ENCODE results near the gene SSR3.
"Not testable (repeated sequence)": the region's sequence is repeated elsewhere in the genome, so short reads cannot be mapped to it uniquely, and the experiment has no call there.

Gene SSR3

DNA sequence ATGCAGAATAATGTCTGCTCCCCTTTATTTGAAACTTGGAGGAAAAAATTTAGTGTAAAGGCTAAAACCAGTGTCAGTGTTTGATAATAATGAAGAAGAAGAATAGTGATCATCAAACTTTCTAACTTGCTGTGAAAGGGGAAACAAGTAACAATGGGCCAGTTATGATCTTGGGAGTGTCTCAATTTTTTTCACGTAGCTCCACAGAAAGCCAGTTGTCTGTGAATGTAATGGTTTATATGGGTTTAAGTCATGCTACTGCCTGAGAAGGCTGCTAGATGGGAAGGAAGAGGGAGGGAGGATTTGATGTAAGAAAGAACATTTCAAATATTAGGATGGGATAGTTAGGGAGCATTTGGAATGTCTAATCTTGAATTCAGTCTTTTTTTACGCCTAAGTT, 21.1 kb upstream of the SSR3 start:
- no peak for DNase-seq

- DNase-seq, result peak in 16 of 56 donors; percentile 2 to 53 (median 12)
Observed at GRCh38 chr3:156575641-156576040, 20.7 kb upstream of the SSR3 start.

DNA sequence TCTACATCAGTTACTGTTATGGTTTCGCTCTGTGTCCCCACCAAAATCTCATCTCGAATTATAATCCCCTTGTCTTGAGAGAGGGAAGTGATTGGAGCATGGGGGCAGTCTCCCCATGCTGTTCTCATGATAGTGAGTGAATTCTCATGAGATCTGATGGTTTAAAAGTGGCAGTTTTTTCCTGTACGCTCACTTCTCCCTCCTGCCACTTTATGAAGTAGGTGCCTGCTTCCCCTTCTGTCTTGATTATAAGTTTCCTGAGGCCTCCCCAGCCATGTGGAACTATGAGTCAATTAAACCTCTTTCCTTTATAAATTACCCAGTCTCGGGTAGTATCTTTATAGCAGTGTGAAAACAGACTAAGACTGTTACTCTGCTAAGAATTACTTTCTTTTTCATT, 15.0 kb upstream of the SSR3 start:
- DNase-seq, result not testable (repeated sequence)

DNA sequence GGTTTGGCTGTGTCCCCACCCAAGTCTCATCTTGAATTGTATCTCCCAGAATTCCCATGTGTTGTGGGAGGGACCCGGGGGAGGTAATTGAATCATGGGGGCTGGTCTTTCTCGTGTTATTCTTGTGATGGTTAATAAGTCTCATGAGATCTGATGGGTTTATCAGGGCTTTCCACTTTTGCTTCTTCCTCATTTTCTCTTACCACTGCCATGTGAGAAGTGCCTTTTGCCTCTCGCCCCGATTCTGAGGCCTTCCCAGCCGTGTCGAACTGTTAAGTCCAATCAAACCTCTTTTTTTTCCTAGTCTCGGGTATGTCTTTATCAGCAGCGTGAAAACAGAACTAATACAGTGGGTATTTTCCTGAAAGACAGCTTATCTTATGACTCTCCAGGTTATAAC, 14.1 kb upstream of the SSR3 start:
- not testable (repeated sequence) for DNase-seq

DNA sequence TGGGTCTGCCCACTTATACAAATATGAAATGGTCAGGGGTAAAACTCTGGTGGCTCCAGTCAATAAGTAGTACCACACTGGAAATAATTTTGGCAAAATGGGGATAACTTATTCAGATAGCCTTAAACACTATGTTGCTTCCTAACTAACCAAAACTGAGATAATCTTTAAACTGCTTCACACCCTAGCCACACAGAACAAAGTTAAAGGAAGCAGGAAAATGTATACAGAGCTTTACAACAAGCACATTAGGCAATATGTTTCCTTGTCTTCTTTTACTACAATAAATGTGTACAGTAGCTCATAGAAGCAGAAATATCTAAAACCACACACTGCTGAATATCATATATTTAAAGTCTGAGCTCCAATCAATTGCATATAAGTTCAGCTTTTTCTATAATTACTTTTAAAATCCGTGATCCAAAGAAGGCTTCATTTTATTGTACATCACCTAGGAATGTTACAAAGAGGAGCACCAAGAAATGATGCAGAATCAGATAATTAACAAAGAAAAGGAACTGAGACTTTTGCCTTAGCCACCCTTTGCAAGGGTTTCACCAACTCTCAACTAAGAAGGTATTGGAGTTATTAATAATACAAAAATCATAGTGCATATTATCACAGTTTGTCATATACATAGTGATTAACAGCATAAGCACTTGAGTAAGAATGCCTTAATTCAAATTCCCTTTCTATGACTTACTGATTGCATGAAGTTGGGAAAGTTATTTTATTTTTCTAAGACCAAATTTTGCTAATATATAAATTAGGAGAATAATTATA, 9.2 kb upstream of the SSR3 start:
- DNase-seq, result no peak

GRCh38 chr3:156562486-156562885, 7.6 kb upstream of the SSR3 start:
- DNase-seq, result not testable (repeated sequence)

- no peak for DNase-seq
Observed at GRCh38 chr3:156561533-156561932, 6.6 kb upstream of the SSR3 start.

DNA sequence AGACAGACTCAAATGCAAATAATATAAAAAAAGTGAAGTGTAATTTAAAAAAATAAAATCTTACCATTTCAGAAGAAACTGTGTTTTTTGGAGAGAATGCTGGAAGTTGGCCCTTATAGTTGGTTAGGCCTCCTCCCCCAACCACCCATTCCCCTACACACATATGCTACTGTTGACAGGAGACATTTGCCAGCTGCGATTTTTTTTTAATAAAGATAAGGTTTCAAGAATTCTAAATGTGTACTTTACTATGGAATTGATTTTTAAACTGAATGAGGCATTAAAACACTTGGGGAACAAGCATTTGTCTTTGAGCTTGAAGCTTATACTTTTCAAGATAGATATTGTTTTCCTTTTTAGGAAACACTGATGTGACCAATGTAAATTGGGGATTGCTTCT, 4.4 kb upstream of the SSR3 start:
- no peak for DNase-seq

- DNase-seq, result no peak
Observed at GRCh38 chr3:156558389-156558788, 3.5 kb upstream of the SSR3 start.

DNA sequence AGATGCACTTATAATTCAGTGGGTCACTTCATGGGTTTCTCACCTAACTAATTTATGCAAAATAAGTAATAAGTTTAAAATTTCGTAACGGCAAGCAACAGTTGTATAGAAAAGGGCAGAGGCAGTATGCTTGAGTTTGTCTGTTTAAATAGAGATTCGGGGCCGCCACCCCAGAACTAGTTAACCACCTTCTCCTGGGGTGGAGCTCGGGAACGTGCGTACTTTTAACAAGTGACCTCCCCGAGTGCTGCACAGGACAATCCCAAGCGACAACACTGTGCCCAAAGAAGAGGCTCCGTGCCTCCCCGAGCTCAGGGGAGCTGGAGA, 439 bp downstream of the SSR3 start:
- peak in 2 of 56 donors; percentile 31 to 63 for DNase-seq

- no peak for DNase-seq
Observed at GRCh38 chr3:156553705-156554356, 1.1 kb downstream of the SSR3 start.

DNA sequence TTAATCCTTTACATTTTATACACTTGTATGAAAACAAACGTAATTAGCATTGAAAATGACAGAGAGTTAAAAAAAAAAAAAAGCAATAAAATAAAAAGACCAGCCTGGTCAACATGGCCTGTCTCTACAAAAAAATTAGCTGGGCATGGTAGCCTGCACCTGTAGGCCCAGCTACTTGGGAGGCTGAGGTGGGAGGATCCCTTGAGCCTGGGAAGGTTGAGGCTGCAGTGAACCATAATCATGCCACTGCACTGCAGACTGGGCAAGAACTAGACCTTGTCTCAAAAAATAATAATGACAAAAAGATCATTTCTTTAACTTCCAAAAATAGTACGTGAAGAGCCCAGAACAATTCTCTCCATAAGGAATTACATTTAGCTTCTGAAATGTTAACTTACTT, 1.9 kb downstream of the SSR3 start:
- DNase-seq, result no peak

GRCh38 chr3:156551746-156552145, 3.2 kb downstream of the SSR3 start:
- no peak for DNase-seq

GRCh38 chr3:156551261-156551660, 3.7 kb downstream of the SSR3 start:
- no peak for DNase-seq

- no peak for DNase-seq
Observed at GRCh38 chr3:156548902-156549301, 6.0 kb downstream of the SSR3 start.

GRCh38 chr3:156548041-156548687, 6.8 kb downstream of the SSR3 start:
- no peak for DNase-seq

GRCh38 chr3:156547637-156548036, 7.3 kb downstream of the SSR3 start:
- no peak for DNase-seq

- DNase-seq, result no peak
Observed at GRCh38 chr3:156543043-156543555, 11.8 kb downstream of the SSR3 start.

GRCh38 chr3:156542101-156543042, 12.5 kb downstream of the SSR3 start:
- no peak for DNase-seq

GRCh38 chr3:156539802-156540201, 15.1 kb downstream of the SSR3 start:
- no peak for DNase-seq

DNA sequence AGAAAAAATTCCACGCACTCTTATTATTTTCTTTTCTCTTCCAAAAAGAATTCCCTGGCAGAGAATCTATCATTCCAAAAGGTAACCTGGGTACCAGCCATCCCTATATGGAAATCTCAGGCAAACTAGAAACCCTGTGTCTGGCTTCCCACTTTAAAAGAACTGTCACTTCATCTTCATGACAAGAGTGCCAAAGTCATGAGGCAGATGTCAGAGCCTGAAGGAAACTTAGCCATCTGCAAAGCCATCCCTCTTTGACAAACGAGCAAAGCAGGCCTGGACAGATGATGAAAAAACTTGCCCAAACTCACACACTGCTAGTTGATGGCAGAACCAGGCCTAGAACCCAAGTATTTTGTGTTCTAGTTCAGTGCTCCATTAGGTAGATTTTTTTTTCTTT, 15.9 kb downstream of the SSR3 start:
- DNase-seq, result no peak
